Kidney epithelial cell (primary cell): ENCODE results near the gene TIGD4. TPM values are rescaled to one million over a fixed set of nuclear protein-coding genes. Genes with fewer than 3 reads are reported as not detected.

Experiments
- DNase-seq: peaks from one replicate; pipeline ENCODE4 v3.0.0-alpha.2; 2010; ENCODE audit warnings: low read depth
- H3K27me3 ChIP-seq: 2 replicates; pipeline ENCODE4 v1.6.0; 2011; ENCODE audit warnings: low read length; ENCODE audit not compliant: control insufficient read depth, insufficient read depth
- H3K36me3 ChIP-seq: 2 replicates; pipeline ENCODE4 v1.5.1; 2011; ENCODE audit warnings: low read length; ENCODE audit not compliant: control insufficient read depth, insufficient read depth
- H3K4me3 ChIP-seq: 2 replicates; pipeline ENCODE4 v1.5.1; 2011; ENCODE audit warnings: low read depth, mild to moderate bottlenecking, control low read depth, low read length
- CTCF ChIP-seq: IDR thresholded peaks from 2 replicates; pipeline ENCODE4 v1.5.1; 2011; ENCODE audit warnings: mild to moderate bottlenecking, moderate library complexity, low read length, control low read depth, inconsistent platforms; ENCODE audit not compliant: insufficient read depth, poor library complexity, severe bottlenecking
- total RNA-seq: library from RNA; depleted of rRNA; stranded (reverse); fragments of >200 nt; gene quantifications from 2 replicates; pipeline ENCODE4 v1.2.3, GENCODE V29; 2015

TIGD4 gene
- total RNA-seq, 1 donor from 2014 or later = 0.29 TPM

DNA sequence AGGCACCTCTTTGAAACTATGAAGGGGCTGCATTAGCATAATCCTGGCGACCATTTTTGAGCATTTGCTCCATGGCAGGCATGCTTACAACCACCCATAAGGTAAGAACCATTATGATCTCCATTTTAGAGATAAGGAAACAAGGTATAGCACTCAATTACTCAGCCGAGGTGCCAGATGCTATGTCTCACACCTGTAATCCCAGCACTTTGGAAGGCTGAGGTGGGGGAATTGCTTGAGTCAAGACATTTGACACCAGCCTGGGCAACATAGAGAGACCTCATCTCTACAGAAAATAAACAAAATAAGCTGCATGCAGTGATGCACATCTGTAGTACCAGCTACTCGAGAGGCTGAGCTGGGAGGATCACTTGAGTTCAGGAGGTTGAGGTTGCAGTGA, 43.6 kb downstream of the TIGD4 start:
- Histone ChIP-seq H3K4me3 (no peak overlapping the region), H3K36me3 (no peaks in the 10 kb centered on the region), H3K27me3 (no peaks in the 10 kb centered on the region)
- no peak for TF ChIP-seq CTCF
- DNase-seq = no peak

GRCh38 chr4:152735396-152735859, 44.1 kb downstream of the TIGD4 start:
- TF ChIP-seq CTCF = peak; percentile 49

DNA sequence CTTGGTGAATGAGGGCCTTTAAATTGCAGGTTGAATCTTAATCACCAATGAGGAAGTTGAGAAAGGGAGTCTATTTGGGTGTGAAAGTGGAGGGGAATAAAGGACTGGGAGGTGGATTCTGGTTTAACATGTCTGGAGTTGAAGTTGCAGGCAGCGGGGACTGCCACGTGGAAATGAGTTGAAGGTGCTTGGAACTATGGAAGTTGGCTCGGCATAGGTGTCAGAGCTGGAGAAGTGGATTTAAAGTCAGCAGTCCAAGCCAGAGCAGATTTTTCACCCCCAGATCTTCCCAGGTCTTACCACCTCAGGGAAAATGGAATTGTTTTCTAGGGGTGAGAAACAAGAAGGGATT, 44.9 kb downstream of the TIGD4 start:
- Histone ChIP-seq H3K4me3 (no peak overlapping the region), H3K27me3 (no peaks in the 10 kb centered on the region), H3K36me3 (no peaks in the 10 kb centered on the region)
- TF ChIP-seq CTCF = no peak
- no peak for DNase-seq

More at GRCh38 chr4:152735396-152735859, 44.1 kb downstream of the TIGD4 start:
- no peak for DNase-seq
- no peaks in the 10 kb centered on the region for H3K36me3 ChIP-seq
- no peak overlapping the region for H3K4me3 ChIP-seq
- no peaks in the 10 kb centered on the region for H3K27me3 ChIP-seq

GRCh38 chr4:152734015-152734698, 45.4 kb downstream of the TIGD4 start:
- no peak for DNase-seq
- TF ChIP-seq CTCF = no peak
- no peaks in the 10 kb centered on the region for H3K27me3 ChIP-seq

GRCh38 chr4:152731997-152732396, 47.5 kb downstream of the TIGD4 start:
- Histone ChIP-seq H3K4me3 (no peak overlapping the region), H3K27me3 (no peaks in the 10 kb centered on the region), H3K36me3 (no peaks in the 10 kb centered on the region)
- no peak for TF ChIP-seq CTCF
- DNase-seq = no peak

More at GRCh38 chr4:152734015-152734698, 45.4 kb downstream of the TIGD4 start:
- no peaks in the 10 kb centered on the region for H3K36me3 ChIP-seq
- H3K4me3 ChIP-seq = no peak overlapping the region

GRCh38 chr4:152729466-152729865, 50.1 kb downstream of the TIGD4 start:
- TF ChIP-seq CTCF = no peak
- no peaks in the 10 kb centered on the region for H3K36me3 ChIP-seq
- H3K4me3 ChIP-seq = no peak overlapping the region
- no peak for DNase-seq
- no peaks in the 10 kb centered on the region for H3K27me3 ChIP-seq
